Pancreas (tissue), 10 donors: Measurements from ENCODE around the gene MPPED1. TPM values are rescaled to one million over a fixed set of nuclear protein-coding genes. Genes with fewer than 3 reads are reported as not detected.
A peak's percentile ranks its signal among the peaks of the same experiment; 100 is the strongest.

ENCODE experiments used
- ATAC-seq, 4 donors: fragments of 200-7000 bp; cut with Tn5 transposase; one replicate each; pipeline versions ENCODE4 v1.8.0 to v1.9.1; 2020; ENCODE audit warnings: mild to moderate bottlenecking in 4 of 4, moderate library complexity in 4 of 4
- DNase-seq, 6 donors: peaks; one replicate each; pipeline ENCODE4 v3.0.0-alpha.2; 2020
- FAIRE-seq: peaks from 2 replicates; lab custom pipeline; 2012; peaks lifted over from hg19 to GRCh38; lab: Jason Lieb, UNC
- H3K27ac ChIP-seq, 4 donors: fragments of 200-600 bp; sonication (generic); 1 replicate in 3 of 4; 2 replicates in 1 of 4; pipeline versions ENCODE4 v1.5.0 to v1.8.0; 2020
- H3K27me3 ChIP-seq, 4 donors: fragments of 200-600 bp; one replicate each; pipeline ENCODE4 v1.8.0; 2021
- H3K36me3 ChIP-seq, 3 donors: fragments of 200-600 bp; sonication (generic) in 1 of 3; one replicate each; pipeline versions ENCODE4 v1.5.0 to v1.8.0; 2020 to 2021
- H3K4me1 ChIP-seq, 3 donors: fragments of 200-600 bp; one replicate each; pipeline ENCODE4 v1.8.0; 2021
- H3K4me3 ChIP-seq, 4 donors: fragments of 200-600 bp; sonication (generic) in 2 of 4; one replicate each; pipeline versions ENCODE4 v1.5.0 to v1.8.0; 2020 to 2021
- H3K9me3 ChIP-seq, 4 donors: fragments of 200-600 bp; one replicate each; pipeline ENCODE4 v1.8.0; 2021
- WGBS, 2 donors: extraction: QIAGEN DNeasy Blood & Tissue Kit; methylation state at CpG; one replicate each; pipeline ENCODE4 v1.1.7; 2013; 5-methylcytosine and 5-hydroxymethylcytosine counted together
- intact Hi-C, 3 donors: fragments of 100-400 bp; cut with DNase I; formaldehyde crosslinking; loops; one replicate each; pipeline versions ENCODE4 v1.11.1 to v1.14.2; 2022
- polyA plus RNA-seq, 2 donors: library from polyadenylated mRNA; stranded (reverse); fragments of 200-250 nt; gene quantifications; one replicate each; pipeline ENCODE4 v1.2.3, GENCODE V29; 2013
- total RNA-seq, 6 donors: library from RNA; stranded (reverse); fragmentation: NEBNext Ultra II Directional in 4 of 6; extraction: Animal tissue kit (Norgen Biotek cat#: 25700) in 4 of 6; gene quantifications; one replicate each; pipeline versions ENCODE4 v1.2.1 to v1.2.4, GENCODE V29; 2021 to 2023
- TF ChIP-seq, protein P1 (sequence below), 4 donors: fragments of 200-600 bp; sonication (generic) in 3 of 4; IDR thresholded peaks; one replicate each; pipeline versions ENCODE4 v1.5.0 to v1.8.0; 2021; ENCODE audit warnings: antibody characterized with exemption in 4 of 4
- donor health status: healthy with polysubstance abuse.
- donor health status: DM: no; HTN: no; CAD: no; lungs with moderate emphysema.
- donor health status: DM: no; HTN: no; CAD: no.
- donor health status: control.
- donor health status: control.
- donor health status: Bipolar disorder and iron deficiency.
- donor health status: DM: yes; HTN: yes; CAD: no.
- donor health status: DM: no; HTN: no; CAD: no.
- donor health status: DM: no; HTN: no; CAD: no.
- donor health status: DM: yes; HTN: yes; CAD: no.

Gene MPPED1
- total and polyA plus RNA-seq, 8 donors, result 0.05 TPM; not detected in 7

DNA sequence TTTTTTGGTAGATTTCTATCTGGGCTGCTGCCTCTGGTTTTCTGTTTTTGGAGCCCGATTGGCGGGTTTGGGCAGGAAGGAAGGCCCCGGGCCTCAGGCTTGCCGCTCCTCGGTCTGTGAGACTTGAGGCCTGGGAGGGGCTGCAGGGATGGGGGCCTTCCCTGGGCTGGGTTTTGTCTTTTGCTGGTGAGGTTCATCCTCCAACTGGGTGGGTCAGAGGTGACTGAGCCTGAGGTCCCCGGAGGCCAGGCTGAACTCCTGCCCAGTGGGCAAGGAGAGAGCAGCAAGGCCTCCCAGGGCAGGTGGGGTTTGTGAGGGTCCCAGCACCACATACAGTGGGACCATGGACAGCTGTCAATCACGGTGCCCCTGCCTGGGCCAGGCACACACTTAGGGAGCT is 15.0 kb downstream of the MPPED1 start:
- WGBS, 2 donors, result 57 to 76% methylated on average over 7 of the region's 7 CpGs
- H3K4me1 ChIP-seq, result no peaks in the 10 kb centered on the region
- peaks cover 0 to 6% (median 3%) of the 10 kb centered on the region in 4 donors for H3K27me3 ChIP-seq
- FAIRE-seq (no peak), ATAC-seq (no peak), DNase-seq (peak in 1 of 6 donors; percentile 4)
- no peaks in the 10 kb centered on the region for H3K36me3 ChIP-seq
- no peak overlapping the region for H3K27ac ChIP-seq
- no peak overlapping the region for H3K4me3 ChIP-seq
- TF ChIP-seq, protein P1, sequence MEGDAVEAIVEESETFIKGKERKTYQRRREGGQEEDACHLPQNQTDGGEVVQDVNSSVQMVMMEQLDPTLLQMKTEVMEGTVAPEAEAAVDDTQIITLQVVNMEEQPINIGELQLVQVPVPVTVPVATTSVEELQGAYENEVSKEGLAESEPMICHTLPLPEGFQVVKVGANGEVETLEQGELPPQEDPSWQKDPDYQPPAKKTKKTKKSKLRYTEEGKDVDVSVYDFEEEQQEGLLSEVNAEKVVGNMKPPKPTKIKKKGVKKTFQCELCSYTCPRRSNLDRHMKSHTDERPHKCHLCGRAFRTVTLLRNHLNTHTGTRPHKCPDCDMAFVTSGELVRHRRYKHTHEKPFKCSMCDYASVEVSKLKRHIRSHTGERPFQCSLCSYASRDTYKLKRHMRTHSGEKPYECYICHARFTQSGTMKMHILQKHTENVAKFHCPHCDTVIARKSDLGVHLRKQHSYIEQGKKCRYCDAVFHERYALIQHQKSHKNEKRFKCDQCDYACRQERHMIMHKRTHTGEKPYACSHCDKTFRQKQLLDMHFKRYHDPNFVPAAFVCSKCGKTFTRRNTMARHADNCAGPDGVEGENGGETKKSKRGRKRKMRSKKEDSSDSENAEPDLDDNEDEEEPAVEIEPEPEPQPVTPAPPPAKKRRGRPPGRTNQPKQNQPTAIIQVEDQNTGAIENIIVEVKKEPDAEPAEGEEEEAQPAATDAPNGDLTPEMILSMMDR (IDR thresholded peaks at IDR 0.05), result no peak
- no peaks in the 10 kb centered on the region for H3K9me3 ChIP-seq
- intact Hi-C loops, result no loop called here

DNA sequence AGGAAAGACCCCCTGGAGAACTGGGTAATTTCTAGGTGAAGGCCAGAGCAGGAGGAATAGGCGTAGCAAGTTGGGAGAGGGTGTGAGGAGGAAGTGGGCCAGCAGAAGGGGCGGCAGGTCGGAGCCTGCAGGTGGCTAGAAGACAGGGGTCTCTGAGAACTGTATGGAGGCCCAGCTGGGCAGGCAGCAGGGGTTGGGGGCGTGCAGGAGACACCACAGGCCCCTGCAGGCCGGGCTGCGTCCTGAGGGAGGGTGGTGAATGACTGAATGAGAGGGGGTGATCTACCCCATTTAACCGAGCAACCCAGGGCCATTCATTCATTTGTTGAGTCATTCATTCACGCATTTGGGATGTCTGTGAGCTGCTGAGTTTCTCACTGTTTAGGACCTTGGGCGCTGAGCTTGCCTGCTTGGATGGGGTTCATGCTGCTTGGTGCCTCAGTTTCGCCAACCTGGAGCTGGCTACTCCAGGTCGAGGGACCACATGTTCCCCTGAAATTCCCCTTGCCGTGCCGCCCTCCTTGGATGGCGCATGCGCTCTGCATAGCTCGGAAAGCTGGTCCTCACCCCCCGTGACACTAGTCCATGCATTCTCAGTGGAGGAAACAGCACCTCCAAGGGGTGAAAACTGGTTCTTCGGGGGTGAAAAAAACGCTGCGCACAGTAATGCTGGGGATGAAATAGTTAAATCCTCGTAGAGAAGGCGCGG is 15.6 kb downstream of the MPPED1 start:
- H3K4me1 ChIP-seq, result no peaks in the 10 kb centered on the region
- H3K27ac ChIP-seq, result no peak overlapping the region
- no peaks in the 10 kb centered on the region for H3K36me3 ChIP-seq
- intact Hi-C loops, result no loop called here
- peaks cover 0 to 6% (median 3%) of the 10 kb centered on the region in 4 donors for H3K27me3 ChIP-seq
- FAIRE-seq, result no peak
- DNase-seq, result peak in 1 of 6 donors; percentile 5
- no peak for ATAC-seq
- H3K4me3 ChIP-seq, result no peak overlapping the region
- WGBS, 2 donors, result 58 to 63% methylated on average over 23 of the region's 23 CpGs
- TF ChIP-seq, protein P1 (IDR thresholded peaks at IDR 0.05), result no peak
- no peaks in the 10 kb centered on the region for H3K9me3 ChIP-seq

DNA sequence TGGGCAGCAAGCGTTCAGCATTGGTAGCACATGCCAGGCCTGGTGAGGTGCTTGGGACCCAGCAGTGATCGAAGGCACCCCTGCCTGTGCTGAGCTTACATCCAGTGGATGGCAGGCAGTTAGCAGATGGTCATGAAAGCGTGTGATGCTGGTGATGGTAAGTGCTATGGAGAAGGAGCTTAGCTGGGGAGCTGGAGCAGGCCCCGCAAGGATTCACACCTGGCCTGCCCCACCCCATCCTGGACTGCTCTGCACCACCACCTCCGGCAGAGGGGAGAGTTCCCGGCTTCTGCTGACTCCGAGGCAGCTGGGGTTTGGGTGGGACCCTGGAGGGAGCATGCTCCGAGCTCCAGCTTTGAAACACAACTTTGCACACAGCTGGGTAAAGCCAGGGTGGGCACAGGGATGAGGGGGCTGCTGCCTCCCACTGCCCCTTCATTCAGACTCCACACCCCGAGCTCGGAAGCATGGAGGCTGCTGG is 16.2 kb downstream of the MPPED1 start:
- DNase-seq, result peak in 1 of 6 donors; percentile 5
- TF ChIP-seq, protein P1 (IDR thresholded peaks at IDR 0.05), result no peak
- no peak overlapping the region for H3K27ac ChIP-seq
- no peaks in the 10 kb centered on the region for H3K4me1 ChIP-seq
- H3K36me3 ChIP-seq, result no peaks in the 10 kb centered on the region
- no peak overlapping the region for H3K4me3 ChIP-seq
- peaks cover 0 to 6% (median 2%) of the 10 kb centered on the region in 4 donors for H3K27me3 ChIP-seq
- no peaks in the 10 kb centered on the region for H3K9me3 ChIP-seq
- WGBS, 2 donors, result 47 to 49% methylated on average over 10 of the region's 10 CpGs
- no peak for FAIRE-seq
- no peak for ATAC-seq
- intact Hi-C loops, result no loop called here

DNA sequence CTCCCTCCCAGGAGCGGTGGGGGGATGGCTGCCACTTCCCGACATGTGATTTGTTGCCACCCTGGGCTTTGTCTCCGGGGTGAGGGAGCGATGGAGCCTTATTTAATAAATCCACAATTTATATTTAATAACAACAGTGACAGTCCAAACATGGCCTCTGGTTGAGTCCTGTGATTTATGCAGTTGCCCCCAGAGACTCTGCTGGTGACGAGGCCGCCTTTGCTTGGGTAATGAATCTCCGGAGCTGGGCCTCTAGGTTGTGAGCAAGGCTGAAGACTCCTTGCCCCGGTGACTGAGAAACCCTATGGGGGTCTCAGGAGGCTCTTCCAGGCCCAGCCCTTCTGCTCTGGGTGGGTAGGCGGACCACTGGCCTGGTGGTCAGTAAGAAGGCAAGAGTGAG is 16.7 kb downstream of the MPPED1 start:
- no peak for FAIRE-seq
- TF ChIP-seq, protein P1 (IDR thresholded peaks at IDR 0.05), result no peak
- no peak for ATAC-seq
- Histone ChIP-seq H3K27me3 (peaks cover 0 to 6% (median under 1%) of the 10 kb centered on the region in 4 donors), H3K4me1 (no peaks in the 10 kb centered on the region), H3K9me3 (no peaks in the 10 kb centered on the region), H3K4me3 (no peak overlapping the region), H3K36me3 (no peaks in the 10 kb centered on the region), H3K27ac (no peak overlapping the region)
- DNase-seq, result no peak
- 65 to 79% methylated on average over 9 of the region's 9 CpGs for WGBS, 2 donors
- intact Hi-C loops, result no loop called here

DNA sequence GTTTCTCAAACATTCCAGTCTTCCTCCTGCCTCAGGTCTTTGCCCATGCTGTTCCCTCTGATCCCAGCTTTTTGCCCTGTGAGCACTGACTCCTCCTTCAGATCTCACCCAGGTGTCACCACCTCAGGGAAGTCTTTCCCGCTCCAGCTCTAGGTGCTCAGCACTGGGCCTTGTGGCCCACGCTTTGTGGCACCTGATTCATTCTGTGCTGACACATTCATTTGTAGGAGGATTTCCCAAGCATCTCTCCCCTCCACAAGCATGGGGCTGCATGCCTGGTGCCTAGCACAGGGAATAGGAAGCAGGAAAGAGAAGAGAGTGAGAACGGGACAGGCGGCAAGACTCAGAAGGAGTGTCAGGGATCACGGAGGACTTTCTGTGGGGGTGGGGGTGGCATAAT is 17.6 kb downstream of the MPPED1 start:
- 82% methylated on average over 5 of the region's 5 CpGs for WGBS, 2 donors
- ATAC-seq, result no peak
- no peaks in the 10 kb centered on the region for H3K4me1 ChIP-seq
- H3K36me3 ChIP-seq, result no peaks in the 10 kb centered on the region
- H3K4me3 ChIP-seq, result no peak overlapping the region
- intact Hi-C loops, result no loop called here
- H3K9me3 ChIP-seq, result no peaks in the 10 kb centered on the region
- TF ChIP-seq, protein P1 (IDR thresholded peaks at IDR 0.05), result no peak
- no peak for DNase-seq
- no peak overlapping the region for H3K27ac ChIP-seq
- peaks cover 0 to 6% (median 0%) of the 10 kb centered on the region in 4 donors for H3K27me3 ChIP-seq
- FAIRE-seq, result no peak
